ENCODE measurements around the gene PDGFA. TPM values are rescaled to one million over a fixed set of nuclear protein-coding genes. Genes with fewer than 3 reads are reported as not detected.

PDGFA gene
- total RNA-seq, 1 donor from 2014 or later: 42.4 TPM

GRCh38 chr7:538764-539685 lies 19.4 kb upstream of the PDGFA start:
- DNase-seq (ENCODE audit: low spot score in 2 of 2) (no peak), FAIRE-seq (no peak)

- no peak for DNase-seq (ENCODE audit: low spot score in 2 of 2)
- no peak for FAIRE-seq
Observed at GRCh38 chr7:537911-538634, 18.4 kb upstream of the PDGFA start.

GRCh38 chr7:536231-536630 lies 16.6 kb upstream of the PDGFA start:
- FAIRE-seq: no peak
- DNase-seq (ENCODE audit: low spot score in 2 of 2): no peak

GRCh38 chr7:534959-535358 lies 15.3 kb upstream of the PDGFA start:
- DNase-seq (ENCODE audit: low spot score in 2 of 2): no peak
- FAIRE-seq: no peak

- no peak for DNase-seq (ENCODE audit: low spot score in 2 of 2)
- no peak for FAIRE-seq
Observed at GRCh38 chr7:534075-534474, 14.4 kb upstream of the PDGFA start.

GRCh38 chr7:533266-533665 lies 13.6 kb upstream of the PDGFA start:
- no peak for DNase-seq (ENCODE audit: low spot score in 2 of 2)
- no peak for FAIRE-seq

GRCh38 chr7:532379-533143 lies 12.9 kb upstream of the PDGFA start:
- DNase-seq (ENCODE audit: low spot score in 2 of 2) (no peak), FAIRE-seq (no peak)

- DNase-seq (ENCODE audit: low spot score in 2 of 2) (no peak), FAIRE-seq (no peak)
Observed at GRCh38 chr7:531777-532176, 12.1 kb upstream of the PDGFA start.

- DNase-seq (ENCODE audit: low spot score in 2 of 2): no peak
- no peak for FAIRE-seq
Observed at GRCh38 chr7:528451-528850, 8.8 kb upstream of the PDGFA start.

- DNase-seq (ENCODE audit: low spot score in 2 of 2): no peak
- FAIRE-seq: no peak
Observed at GRCh38 chr7:527723-528122, 8.1 kb upstream of the PDGFA start.

- no peak for FAIRE-seq
- DNase-seq (ENCODE audit: low spot score in 2 of 2): no peak
Observed at GRCh38 chr7:526460-527034, 6.9 kb upstream of the PDGFA start.

- DNase-seq (ENCODE audit: low spot score in 2 of 2) (peak in 1 of 2 donors; percentile 60), FAIRE-seq (no peak)
Observed at GRCh38 chr7:525740-526139, 6.1 kb upstream of the PDGFA start.

GRCh38 chr7:524800-525199 lies 5.2 kb upstream of the PDGFA start:
- FAIRE-seq: no peak
- DNase-seq (ENCODE audit: low spot score in 2 of 2): no peak

GRCh38 chr7:523347-524336 lies 4.0 kb upstream of the PDGFA start:
- FAIRE-seq (no peak), DNase-seq (ENCODE audit: low spot score in 2 of 2) (no peak)

GRCh38 chr7:522951-523314 lies 3.3 kb upstream of the PDGFA start:
- FAIRE-seq: no peak

GRCh38 chr7:522071-522950 lies 2.7 kb upstream of the PDGFA start:
- FAIRE-seq: no peak
- peak in 1 of 2 donors; percentile 67 for DNase-seq (ENCODE audit: low spot score in 2 of 2)

More at GRCh38 chr7:522951-523314, 3.3 kb upstream of the PDGFA start:
- DNase-seq (ENCODE audit: low spot score in 2 of 2): no peak

GRCh38 chr7:521221-522070 lies 1.8 kb upstream of the PDGFA start:
- DNase-seq (ENCODE audit: low spot score in 2 of 2): peak in 1 of 2 donors; percentile 69
- FAIRE-seq: no peak

All from frontal cortex (tissue), 4 donors.